D721Med (cell line): ENCODE results near the gene ZC3H7A.

Experiments used
- DNase-seq: peaks from one replicate; pipeline ENCODE4 v3.0.0; 2011; ENCODE audit warnings: low spot score; ENCODE audit not compliant: insufficient read length
- FAIRE-seq: peaks from 2 replicates; lab custom pipeline; 2011; peaks lifted over from hg19 to GRCh38; lab: Jason Lieb, UNC
- CTCF ChIP-seq: IDR thresholded peaks from 2 replicates; pipeline ENCODE4 v1.5.1; 2012; ENCODE audit warnings: mild to moderate bottlenecking, control low read depth; ENCODE audit not compliant: insufficient read depth; ENCODE audit errors: missing control alignments

The ZC3H7A gene

GRCh38 chr16:11759997-11760396 lies 37.1 kb downstream of the ZC3H7A start:
- no peak for TF ChIP-seq CTCF
- DNase-seq (no peak), FAIRE-seq (no peak)

- FAIRE-seq (peak; percentile 80), DNase-seq (no peak)
- no peak for TF ChIP-seq CTCF
Observed at GRCh38 chr16:11759163-11759834, 37.8 kb downstream of the ZC3H7A start.

GRCh38 chr16:11757671-11758545 lies 39.1 kb downstream of the ZC3H7A start:
- no peak for TF ChIP-seq CTCF
- FAIRE-seq = no peak
- DNase-seq = no peak

- no peak for DNase-seq
- no peak for FAIRE-seq
- TF ChIP-seq CTCF = no peak
Observed at GRCh38 chr16:11756248-11756647, 40.8 kb downstream of the ZC3H7A start.

- DNase-seq (no peak), FAIRE-seq (no peak)
- no peak for TF ChIP-seq CTCF
Observed at GRCh38 chr16:11755022-11755760, 41.9 kb downstream of the ZC3H7A start.

- no peak for TF ChIP-seq CTCF
- no peak for FAIRE-seq
- no peak for DNase-seq
Observed at GRCh38 chr16:11752856-11753255, 44.2 kb downstream of the ZC3H7A start.
